CD14-positive monocyte (primary cell): ENCODE data around the gene CHKA. TPM values are rescaled to one million over a fixed set of nuclear protein-coding genes. Genes with fewer than 3 reads are reported as not detected.

Experiments used
- DNase-seq, 3 donors: peaks; one replicate each; pipeline ENCODE4 v3.0.0-alpha.2; 2011 to 2022
- H2AFZ ChIP-seq: 2 replicates; pipeline ENCODE4 v1.6.0; 2012; ENCODE audit warnings: mild to moderate bottlenecking, low read depth, low read length, inconsistent platforms; ENCODE audit not compliant: insufficient read depth, poor library complexity, severe bottlenecking
- H3K27ac ChIP-seq, 2 donors: 1 replicate in 1 of 2; 2 replicates in 1 of 2; pipeline ENCODE4 v1.5.1; 2012 to 2013; ENCODE audit warnings: low read length in 2 of 2, control low read depth in 1 of 2, inconsistent platforms in 1 of 2, low read depth in 1 of 2, mild to moderate bottlenecking in 1 of 2
- H3K27me3 ChIP-seq, 2 donors: one replicate each; pipeline versions ENCODE4 v1.6.0 to v1.6.1; 2011 to 2013; ENCODE audit warnings: low read length in 2 of 2; ENCODE audit not compliant: control insufficient read depth in 2 of 2, insufficient read depth in 2 of 2
- H3K36me3 ChIP-seq, 2 donors: replicated peaks in 1 of 2; 1 replicate in 1 of 2; 2 replicates in 1 of 2; pipeline versions ENCODE4 v1.5.1 to v1.6.1; 2012 to 2013; ENCODE audit warnings: low read length in 2 of 2, control low read depth in 1 of 2, inconsistent platforms in 1 of 2, mild to moderate bottlenecking in 1 of 2; ENCODE audit not compliant: insufficient read depth in 2 of 2, control insufficient read depth in 1 of 2
- H3K4me1 ChIP-seq, 2 donors: 1 replicate in 1 of 2; 2 replicates in 1 of 2; pipeline versions ENCODE4 v1.5.1 to v1.6.1; 2012 to 2013; ENCODE audit warnings: low read length in 2 of 2, control low read depth in 1 of 2, inconsistent platforms in 1 of 2, mild to moderate bottlenecking in 1 of 2, moderate library complexity in 1 of 2; ENCODE audit not compliant: insufficient read depth in 2 of 2, control insufficient read depth in 1 of 2
- H3K4me2 ChIP-seq: replicated peaks from 2 replicates; pipeline ENCODE3; 2012; ENCODE audit warnings: low read length, moderate library complexity, mild to moderate bottlenecking; ENCODE audit not compliant: poor library complexity, severe bottlenecking; ENCODE audit errors: extremely low read depth
- H3K4me3 ChIP-seq, 3 experiments: fragments of 200-600 bp in 1 of 3; sonication (generic) in 1 of 3; replicated peaks in 1 of 3; 1 replicate in 2 of 3; 2 replicates in 1 of 3; pipeline ENCODE4 v1.5.1; 2011 to 2013; ENCODE audit warnings: low read length in 3 of 3, mild to moderate bottlenecking in 3 of 3, control low read depth in 2 of 3, low read depth in 2 of 3, inconsistent platforms in 1 of 3, moderate library complexity in 1 of 3
- H3K79me2 ChIP-seq: 2 replicates; pipeline ENCODE4 v1.6.0; 2012; ENCODE audit warnings: mild to moderate bottlenecking, control low read depth, inconsistent platforms, low read length, moderate library complexity; ENCODE audit not compliant: insufficient read depth
- H3K9ac ChIP-seq: 2 replicates; pipeline ENCODE4 v1.6.0; 2017; ENCODE audit warnings: low read length, mild to moderate bottlenecking; ENCODE audit not compliant: insufficient read depth, poor library complexity, severe bottlenecking
- H3K9me3 ChIP-seq, 2 donors: replicated peaks in 1 of 2; 1 replicate in 1 of 2; 2 replicates in 1 of 2; pipeline versions ENCODE4 v1.5.1 to v1.6.1; 2012 to 2013; ENCODE audit warnings: low read length in 2 of 2, control low read depth in 1 of 2; ENCODE audit not compliant: control insufficient read depth in 1 of 2, insufficient read depth in 1 of 2
- H4K20me1 ChIP-seq: 2 replicates; pipeline ENCODE4 v1.6.0; 2012; ENCODE audit warnings: mild to moderate bottlenecking, low read length, control low read depth, moderate library complexity; ENCODE audit not compliant: insufficient read depth
- H3K27ac Mint-ChIP-seq, 7 donors: one replicate each; pipeline ENCODE4 v1.8.0; 2020; ENCODE audit warnings: mild to moderate bottlenecking in 7 of 7, mixed read lengths in 7 of 7, moderate library complexity in 6 of 7, inconsistent platforms in 2 of 7
- H3K27me3 Mint-ChIP-seq, 3 donors: one replicate each; pipeline ENCODE4 v1.8.0; 2021 to 2022; ENCODE audit warnings: low read depth in 3 of 3, mild to moderate bottlenecking in 3 of 3, mixed read lengths in 3 of 3, moderate library complexity in 3 of 3, inconsistent platforms in 1 of 3
- H3K36me3 Mint-ChIP-seq, 2 donors: one replicate each; pipeline ENCODE4 v1.8.0; 2020; ENCODE audit warnings: mixed read lengths in 2 of 2, inconsistent platforms in 1 of 2, mild to moderate bottlenecking in 1 of 2
- H3K4me1 Mint-ChIP-seq: one replicate; pipeline ENCODE4 v1.8.0; 2020; ENCODE audit warnings: mild to moderate bottlenecking, mixed read lengths
- H3K4me3 Mint-ChIP-seq, 2 donors: one replicate each; pipeline ENCODE4 v1.8.0; 2020; ENCODE audit warnings: mild to moderate bottlenecking in 2 of 2, mixed read lengths in 2 of 2, moderate library complexity in 1 of 2
- H3K9me3 Mint-ChIP-seq, 7 donors: one replicate each; pipeline ENCODE4 v1.8.0; 2020 to 2022; ENCODE audit warnings: mixed read lengths in 7 of 7, mild to moderate bottlenecking in 6 of 7, moderate library complexity in 6 of 7, inconsistent platforms in 2 of 7
- CTCF ChIP-seq: fragments of 200-600 bp; IDR thresholded peaks from one replicate; pipeline ENCODE4 v1.8.0; 2022; ENCODE audit warnings: antibody characterized with exemption, mild to moderate bottlenecking
- WGBS: methylation state at CpG from one replicate; pipeline ENCODE4 v1.1.5; 2013; ENCODE audit warnings: missing lambda C conversion rate; ENCODE audit not compliant: insufficient coverage; 5-methylcytosine and 5-hydroxymethylcytosine counted together
- intact Hi-C, 2 donors: fragments of 100-400 bp; cut with micrococcal nuclease; formaldehyde crosslinking; loops; one replicate each; pipeline versions ENCODE4 v1.15.0 to v1.15.1; 2023
- polyA plus RNA-seq, 3 donors: library from polyadenylated mRNA; depleted of rRNA in 1 of 3; unstranded in 2 of 3; stranded (reverse) in 1 of 3; fragments of 300-500 nt in 2 of 3; fragments of >200 nt in 1 of 3; fragmentation: Illumina TruSeq in 2 of 3; gene quantifications; 1 replicate in 2 of 3; 2 replicates in 1 of 3; pipeline ENCODE4 v1.2.3, GENCODE V29; 2012 to 2021

Gene CHKA
- polyA plus RNA-seq, 3 donors = 2.8 to 20.9 (median 5.7) TPM

GRCh38 chr11:68050371-68050841, 70.8 kb downstream of the CHKA start:
- Histone ChIP-seq H3K79me2 (peaks cover 12% of the 10 kb centered on the region), H3K4me1 (no peaks in the 10 kb centered on the region), H4K20me1 (peaks cover 90% of the 10 kb centered on the region), H3K4me2 (no peak overlapping the region), H2AFZ (no peak overlapping the region), H3K27ac (no peak overlapping the region), H3K4me3 (no peak overlapping the region), H3K9ac (no peak overlapping the region), H3K9me3 (no peaks in the 10 kb centered on the region), H3K27me3 (no peaks in the 10 kb centered on the region), H3K36me3 (peaks cover 78 to 86% of the 10 kb centered on the region in 2 donors)
- WGBS = 98% methylated on average over 17 of the region's 18 CpGs
- DNase-seq = no peak
- peaks cover 63 to 70% of the 10 kb centered on the region in 2 donors for H3K36me3 Mint-ChIP-seq
- intact Hi-C loops = no loop called here
- H3K4me3 Mint-ChIP-seq = no peak overlapping the region
- H3K9me3 Mint-ChIP-seq = peaks cover 0 to 3% (median 0%) of the 10 kb centered on the region in 7 donors
- H3K4me1 Mint-ChIP-seq = no peaks in the 10 kb centered on the region
- no peak for TF ChIP-seq CTCF
- H3K27me3 Mint-ChIP-seq = peaks cover 0 to 2% (median 0%) of the 10 kb centered on the region in 3 donors
- H3K27ac Mint-ChIP-seq = peak overlapping the region in 3 of 7 donors; percentile 19 to 73 (median 46)

- intact Hi-C loops = no loop called here
- H2AFZ ChIP-seq = no peak overlapping the region
- no peak overlapping the region for H3K4me3 Mint-ChIP-seq
- H3K27me3 Mint-ChIP-seq = peaks cover 0 to 2% (median 0%) of the 10 kb centered on the region in 3 donors
- peaks cover 0 to 6% (median 0%) of the 10 kb centered on the region in 7 donors for H3K9me3 Mint-ChIP-seq
- H3K4me1 ChIP-seq = no peaks in the 10 kb centered on the region
- H3K4me2 ChIP-seq = no peak overlapping the region
- DNase-seq = no peak
- H3K4me1 Mint-ChIP-seq = no peaks in the 10 kb centered on the region
- no peak overlapping the region for H3K4me3 ChIP-seq
- H3K36me3 Mint-ChIP-seq = peaks cover 70 to 77% of the 10 kb centered on the region in 2 donors
- H3K27me3 ChIP-seq = no peaks in the 10 kb centered on the region
- TF ChIP-seq CTCF = no peak
- no peaks in the 10 kb centered on the region for H3K9me3 ChIP-seq
- peaks cover 17% of the 10 kb centered on the region for H3K79me2 ChIP-seq
- H3K9ac ChIP-seq = no peak overlapping the region
- H3K27ac ChIP-seq = no peak overlapping the region
- H3K36me3 ChIP-seq = peaks cover 85 to 92% of the 10 kb centered on the region in 2 donors
- WGBS = 96% methylated on average over 36 of the region's 40 CpGs
- H4K20me1 ChIP-seq = peaks cover 96% of the 10 kb centered on the region
- no peak overlapping the region for H3K27ac Mint-ChIP-seq
These were observed 71.4 kb downstream of the CHKA start for GRCh38 chr11:68049509-68050370.
